ENCODE data around the gene CS.
"Not testable (repeated sequence)": the region's sequence is repeated elsewhere in the genome, so short reads cannot be mapped to it uniquely, and the experiment has no call there.

CS gene

GRCh38 chr12:56274299-56274698, 25.8 kb downstream of the CS start:
- DNase-seq = no peak

DNA sequence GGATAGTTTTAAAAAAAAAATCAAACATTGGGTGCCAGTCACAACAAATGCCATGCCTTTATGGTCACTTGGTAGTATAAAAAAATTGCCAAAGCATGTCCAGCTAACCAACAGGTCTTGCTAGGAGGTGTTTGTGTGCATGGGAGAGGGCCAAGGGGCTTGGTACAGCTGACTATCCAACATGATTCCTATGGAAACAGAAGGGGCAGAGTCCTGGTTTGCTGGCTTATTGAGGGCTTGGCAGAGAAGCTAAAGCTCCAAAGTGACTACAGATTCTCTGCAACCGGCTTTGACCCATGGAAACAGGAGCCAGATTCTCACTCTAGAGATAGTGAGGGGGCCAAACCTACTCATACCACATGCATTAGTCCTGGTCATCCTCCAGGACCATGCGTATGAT, 27.7 kb downstream of the CS start:
- not testable (repeated sequence) for DNase-seq

- DNase-seq = no peak
Observed at GRCh38 chr12:56271031-56271430, 29.1 kb downstream of the CS start.

DNA sequence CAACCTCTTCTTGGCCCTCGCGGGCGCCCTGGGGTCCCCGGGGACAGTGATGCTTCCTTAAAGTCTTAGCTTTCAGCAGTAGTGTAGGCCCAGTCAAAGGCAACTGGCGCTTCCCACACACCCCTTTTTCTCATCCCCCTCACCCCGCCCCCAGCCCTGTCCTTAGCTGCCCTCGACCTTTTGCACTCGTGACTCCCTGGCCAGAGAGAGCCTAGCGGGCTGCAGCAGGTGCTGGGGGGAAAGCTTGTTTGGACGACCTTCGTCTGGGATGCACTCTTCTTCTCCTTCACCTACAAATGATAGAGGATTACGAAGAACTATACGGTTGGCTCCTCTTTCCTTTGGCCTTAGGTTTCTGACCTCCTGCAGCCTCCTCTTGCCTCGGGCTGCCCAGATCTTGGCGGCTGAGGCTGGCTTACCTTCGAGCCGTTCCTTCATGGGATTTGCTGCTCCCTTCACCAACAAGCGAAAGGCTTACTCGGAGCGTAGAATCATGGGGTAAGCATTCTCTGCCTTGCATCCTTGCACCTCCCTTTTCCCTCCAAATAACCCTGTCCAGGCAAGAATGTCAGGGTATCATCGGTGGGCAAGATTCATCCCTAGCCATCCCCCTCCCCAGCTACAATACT, 32.6 kb downstream of the CS start:
- DNase-seq = peak; percentile 7

- peak; percentile 83 for DNase-seq
Observed at GRCh38 chr12:56266693-56267442, 33.3 kb downstream of the CS start, which contains the start of gene COQ10A. Gene COQ10A (plus strand): TSS chr12:56266942. CDS start chr12:56267119, 177 bp downstream.

- not testable (repeated sequence) for DNase-seq
Observed at GRCh38 chr12:56266068-56266692, 34.0 kb downstream of the CS start.

DNA sequence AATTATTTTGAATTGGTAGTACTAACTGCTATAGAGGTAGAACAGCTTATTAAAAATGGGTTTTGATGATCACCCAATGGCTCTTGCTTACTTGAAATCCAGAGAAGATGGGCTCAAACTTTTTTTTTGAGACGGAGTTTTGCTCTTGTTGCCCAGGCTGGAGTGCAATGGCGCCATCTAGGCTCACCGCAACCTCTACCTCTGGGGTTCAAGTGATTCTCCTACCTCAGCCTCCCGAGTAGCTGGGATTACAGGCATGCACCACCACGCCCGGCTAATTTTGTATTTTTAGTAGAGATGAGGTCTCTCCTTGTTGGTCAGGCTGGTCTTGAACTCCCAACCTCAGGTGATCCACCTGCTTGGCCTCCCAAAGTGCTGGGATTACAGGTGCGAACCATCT, 37.2 kb downstream of the CS start:
- DNase-seq = not testable (repeated sequence)

GRCh38 chr12:56261503-56262232, 38.5 kb downstream of the CS start:
- no peak for DNase-seq

DNA sequence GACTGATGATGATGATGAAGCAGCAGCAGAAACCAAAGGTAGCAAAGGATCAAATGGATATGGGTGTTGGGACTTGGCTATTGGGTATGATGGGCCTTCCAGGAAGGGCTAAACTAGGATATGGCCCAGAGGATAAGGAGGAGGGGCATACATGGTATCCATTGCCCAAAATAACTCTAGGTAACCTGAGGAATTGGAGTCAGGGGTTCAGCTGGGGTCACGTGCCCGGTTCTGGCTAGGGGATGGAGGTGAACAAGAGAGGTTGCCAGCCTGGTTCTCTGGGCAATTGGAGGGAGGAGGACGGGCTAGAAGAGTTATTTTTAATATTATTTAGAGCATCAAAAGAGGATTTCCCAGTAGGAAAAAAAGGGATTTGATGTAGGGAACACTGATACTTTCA, 39.2 kb downstream of the CS start:
- DNase-seq = no peak

GRCh38 chr12:56260380-56260779, 39.8 kb downstream of the CS start:
- no peak for DNase-seq

DNA sequence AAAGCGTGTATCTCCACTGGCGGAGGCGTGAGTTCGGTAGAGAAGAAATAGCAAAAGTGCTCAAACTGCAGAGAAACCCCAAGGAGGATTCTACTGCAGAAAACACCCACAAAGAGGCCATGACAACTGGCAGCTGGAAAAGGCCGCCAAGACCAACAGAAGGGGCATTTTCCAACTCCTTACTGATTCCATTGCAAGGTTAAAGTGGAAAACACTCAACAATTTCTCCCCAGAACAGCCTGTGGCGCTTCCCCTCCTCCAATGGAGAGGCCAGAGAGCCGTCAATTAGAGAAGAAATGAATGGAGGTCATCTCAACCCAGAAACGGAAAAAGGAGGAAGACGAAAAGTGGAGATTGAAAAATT, 41.3 kb downstream of the CS start:
- DNase-seq = no peak

GRCh38 chr12:56258068-56258819, 41.9 kb downstream of the CS start, which contains the start of gene ANKRD52:
Gene ANKRD52 (minus strand): TSS chr12:56258384. CDS start chr12:56258269, 115 bp downstream.
- DNase-seq = peak; percentile 84

GRCh38 chr12:56257491-56258067, 42.6 kb downstream of the CS start:
- no peak for DNase-seq

DNA sequence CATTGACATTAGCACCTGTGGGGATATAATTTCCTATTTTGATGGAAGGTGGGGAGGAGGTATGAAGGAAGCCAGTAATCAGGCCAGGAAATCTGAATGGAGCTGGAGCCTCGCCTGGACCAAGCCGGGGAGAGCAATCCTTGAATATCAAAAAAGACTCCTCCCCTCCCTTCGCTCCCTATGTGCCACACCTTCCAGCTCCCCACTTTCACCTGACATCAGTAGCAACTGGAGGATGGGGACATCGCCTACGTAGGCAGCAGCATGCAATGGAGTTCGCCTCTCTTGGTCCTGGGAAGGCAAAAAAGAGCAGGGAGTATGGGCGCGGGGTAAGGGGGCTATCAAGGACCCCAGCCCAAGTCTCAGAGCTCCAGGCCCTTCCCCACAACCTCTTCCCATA, 43.1 kb downstream of the CS start:
- no peak for DNase-seq

DNA sequence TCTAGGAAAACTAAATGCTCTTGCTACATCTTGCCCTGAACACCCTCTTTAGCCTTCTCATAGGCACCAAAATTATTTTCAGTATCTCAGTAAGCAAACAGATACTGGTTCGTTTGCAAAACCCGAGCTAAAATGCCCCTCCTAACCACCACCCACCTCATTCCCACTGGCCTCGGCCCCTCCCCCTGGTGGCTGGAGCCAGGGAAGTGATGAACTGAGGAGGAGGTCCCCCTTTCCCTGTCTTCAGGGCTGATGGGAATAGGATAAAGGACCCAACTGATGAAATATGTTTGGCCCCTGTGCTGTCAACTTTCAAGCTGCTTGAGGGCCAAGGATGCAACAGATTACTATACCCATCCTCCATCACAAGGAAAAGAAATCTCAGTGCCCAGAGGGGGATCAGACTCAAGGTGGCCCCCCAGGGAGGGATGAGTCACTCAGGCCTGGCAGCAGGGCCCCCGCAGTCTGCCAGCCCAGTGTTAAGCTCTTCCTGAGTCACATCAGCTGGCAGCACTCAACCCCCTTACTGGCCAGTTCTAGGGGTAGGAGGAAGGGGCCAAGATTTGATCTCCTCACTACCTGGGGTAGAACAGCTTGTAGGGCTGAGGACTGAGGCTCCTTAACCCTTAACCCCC, 43.7 kb downstream of the CS start:
- DNase-seq = no peak

GRCh38 chr12:56255671-56256070, 44.5 kb downstream of the CS start:
- no peak for DNase-seq

- DNase-seq = no peak
Observed at GRCh38 chr12:56253091-56253490, 47.0 kb downstream of the CS start.

DNA sequence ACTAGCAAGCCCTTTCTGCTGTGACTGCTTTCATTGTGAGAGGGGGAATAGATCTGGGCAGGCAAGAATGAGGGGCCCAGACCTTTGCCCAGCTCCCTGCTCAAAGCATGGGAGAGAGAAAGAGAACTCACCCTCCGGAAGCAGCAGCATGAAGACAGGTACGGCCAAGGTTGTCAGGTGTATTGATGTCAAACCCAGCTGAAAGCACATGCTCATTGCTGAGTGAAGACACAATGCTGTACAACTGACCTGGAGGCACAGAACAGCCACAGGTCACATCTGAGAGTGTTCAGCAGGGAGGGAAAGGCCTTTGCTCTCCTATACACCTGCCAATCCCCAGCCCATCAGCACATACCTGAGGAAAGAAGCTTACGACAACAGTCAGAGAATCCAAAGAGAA, 47.5 kb downstream of the CS start:
- DNase-seq = no peak

GRCh38 chr12:56248711-56249110, 51.4 kb downstream of the CS start:
- DNase-seq = no peak

- DNase-seq = no peak
Observed at GRCh38 chr12:56247923-56248322, 52.2 kb downstream of the CS start.

- DNase-seq = no peak
Observed at GRCh38 chr12:56244494-56244893, 55.6 kb downstream of the CS start.

- DNase-seq = no peak
Observed at GRCh38 chr12:56243731-56244181, 56.4 kb downstream of the CS start.

Measured in stimulated activated CD4-positive, alpha-beta T cell treated with anti-CD3 and anti-CD28 coated beads, Interleukin-4, amount 100 ng/mL, for 1 hour (primary cell).